Body of pancreas (tissue), 4 donors: ENCODE data around the gene DUSP23.

ENCODE experiments used
- POLR2A ChIP-seq, 3 donors: fragments of 450-650 bp; IDR thresholded peaks; one replicate each; pipeline ENCODE4 v1.6.1; 2016; ENCODE audit warnings: antibody characterized with exemption in 3 of 3, mild to moderate bottlenecking in 2 of 3
- TF ChIP-seq, protein P1 (sequence below), 7 experiments: fragments of 450-650 bp in 4 of 7; fragments of 200-600 bp in 3 of 7; sonication (generic) in 3 of 7; IDR thresholded peaks; one replicate each; pipeline ENCODE4 v1.5.1; 2016 to 2019; ENCODE audit warnings: antibody characterized with exemption in 7 of 7

DNA sequence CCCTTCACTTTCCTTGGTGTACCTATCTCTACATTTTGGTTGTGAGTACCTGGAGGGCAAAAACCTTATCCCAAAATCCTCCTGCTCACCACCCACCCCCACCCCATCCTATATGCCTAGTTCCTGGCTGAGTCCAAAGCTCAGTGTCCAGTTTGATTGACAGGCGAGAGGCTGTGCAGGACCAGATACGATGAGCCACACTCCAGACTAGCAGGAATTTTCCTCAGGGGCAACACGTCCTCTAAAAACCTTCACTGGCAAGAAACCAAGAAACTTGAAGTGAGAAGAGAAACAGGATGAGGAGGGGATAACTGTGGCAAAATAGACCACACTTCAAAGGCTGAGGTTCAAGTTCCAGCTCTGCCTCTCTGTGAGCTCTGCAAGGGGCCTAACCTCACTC is 44.8 kb downstream of the DUSP23 start:
- TF ChIP-seq, protein P1, sequence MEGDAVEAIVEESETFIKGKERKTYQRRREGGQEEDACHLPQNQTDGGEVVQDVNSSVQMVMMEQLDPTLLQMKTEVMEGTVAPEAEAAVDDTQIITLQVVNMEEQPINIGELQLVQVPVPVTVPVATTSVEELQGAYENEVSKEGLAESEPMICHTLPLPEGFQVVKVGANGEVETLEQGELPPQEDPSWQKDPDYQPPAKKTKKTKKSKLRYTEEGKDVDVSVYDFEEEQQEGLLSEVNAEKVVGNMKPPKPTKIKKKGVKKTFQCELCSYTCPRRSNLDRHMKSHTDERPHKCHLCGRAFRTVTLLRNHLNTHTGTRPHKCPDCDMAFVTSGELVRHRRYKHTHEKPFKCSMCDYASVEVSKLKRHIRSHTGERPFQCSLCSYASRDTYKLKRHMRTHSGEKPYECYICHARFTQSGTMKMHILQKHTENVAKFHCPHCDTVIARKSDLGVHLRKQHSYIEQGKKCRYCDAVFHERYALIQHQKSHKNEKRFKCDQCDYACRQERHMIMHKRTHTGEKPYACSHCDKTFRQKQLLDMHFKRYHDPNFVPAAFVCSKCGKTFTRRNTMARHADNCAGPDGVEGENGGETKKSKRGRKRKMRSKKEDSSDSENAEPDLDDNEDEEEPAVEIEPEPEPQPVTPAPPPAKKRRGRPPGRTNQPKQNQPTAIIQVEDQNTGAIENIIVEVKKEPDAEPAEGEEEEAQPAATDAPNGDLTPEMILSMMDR (IDR thresholded peaks at IDR 0.05), result no peak
- no peak for TF ChIP-seq POLR2A (IDR thresholded peaks at IDR 0.05)
